Measurements from ENCODE around the gene RBFOX2. TPM values are rescaled to one million over a fixed set of nuclear protein-coding genes. Genes with fewer than 3 reads are reported as not detected.
"Not testable (repeated sequence)": the region's sequence is repeated elsewhere in the genome, so short reads cannot be mapped to it uniquely, and the experiment has no call there.

RBFOX2 gene
- total RNA-seq, 1 donor from 2014 or later: 70.0 TPM

- peak overlapping the region; percentile 60 for H3K27ac ChIP-seq
- TF ChIP-seq POLR2A (IDR thresholded peaks at IDR 0.05) (no peak), POLR2AphosphoS5 (IDR thresholded peaks at IDR 0.05; ENCODE audit: insufficient read depth in 1 of 2, low read depth in 1 of 2) (no peak), CTCF (IDR thresholded peaks at IDR 0.05) (no peak)
- intact Hi-C loops (cut with DNase I): no loop called here
- no peaks in the 10 kb centered on the region for H3K27me3 ChIP-seq
- DNase-seq (ENCODE audit: extremely low spot score in 2 of 2): no peak
- H3K36me3 ChIP-seq: no peaks in the 10 kb centered on the region
- H3K4me3 ChIP-seq: no peak overlapping the region
- no peaks in the 10 kb centered on the region for H3K9me3 ChIP-seq
- peaks cover 72% of the 10 kb centered on the region for H3K4me1 ChIP-seq
These were observed 6.9 kb downstream of the RBFOX2 start for GRCh38 chr22:36021606-36022153.

- H3K27me3 ChIP-seq; H3K27ac ChIP-seq; intact Hi-C loops (cut with DNase I); H3K9me3 ChIP-seq; H3K4me3 ChIP-seq; H3K36me3 ChIP-seq; DNase-seq (ENCODE audit: extremely low spot score in 2 of 2): not testable (repeated sequence)
- peaks cover 72% of the 10 kb centered on the region for H3K4me1 ChIP-seq
These were observed 7.8 kb downstream of the RBFOX2 start for GRCh38 chr22:36020865-36021264.

GRCh38 chr22:36017651-36018091 is 11.0 kb downstream of the RBFOX2 start:
- peaks cover 72% of the 10 kb centered on the region for H3K4me1 ChIP-seq
- H3K36me3 ChIP-seq: no peaks in the 10 kb centered on the region
- no peak overlapping the region for H3K27ac ChIP-seq

DNA sequence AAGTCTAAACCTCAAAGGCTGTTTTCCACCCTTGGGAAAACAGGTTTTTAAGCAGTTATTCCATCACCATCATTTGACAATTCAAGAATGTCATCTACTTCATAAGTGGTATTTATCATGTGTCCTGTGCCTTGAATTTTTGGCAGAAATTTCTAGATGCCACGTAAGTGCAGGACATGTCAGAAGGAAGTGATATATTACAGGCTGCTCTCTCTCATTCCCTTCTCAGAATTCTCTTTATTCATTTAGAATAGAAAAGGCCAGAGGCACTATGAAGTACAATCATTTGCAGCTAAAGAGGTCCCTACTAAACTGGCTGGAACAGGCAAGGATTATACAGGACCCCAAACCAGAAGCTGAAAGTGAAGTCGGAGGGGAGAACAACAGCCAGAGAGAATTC is 11.9 kb downstream of the RBFOX2 start:
- H3K36me3 ChIP-seq: no peaks in the 10 kb centered on the region
- no peak for TF ChIP-seq POLR2A (IDR thresholded peaks at IDR 0.05)
- no peak for TF ChIP-seq POLR2AphosphoS5 (IDR thresholded peaks at IDR 0.05; ENCODE audit: insufficient read depth in 1 of 2, low read depth in 1 of 2)
- no peak for TF ChIP-seq CTCF (IDR thresholded peaks at IDR 0.05)
- intact Hi-C loops (cut with DNase I): no loop called here

More at GRCh38 chr22:36017651-36018091, 11.0 kb downstream of the RBFOX2 start:
- Histone ChIP-seq H3K9me3 (no peaks in the 10 kb centered on the region), H3K4me3 (no peak overlapping the region), H3K27me3 (no peaks in the 10 kb centered on the region)
- intact Hi-C loops (cut with DNase I): no loop called here
- TF ChIP-seq POLR2A (IDR thresholded peaks at IDR 0.05) (no peak), CTCF (IDR thresholded peaks at IDR 0.05) (no peak), POLR2AphosphoS5 (IDR thresholded peaks at IDR 0.05; ENCODE audit: insufficient read depth in 1 of 2, low read depth in 1 of 2) (no peak)
- no peak for DNase-seq (ENCODE audit: extremely low spot score in 2 of 2)

DNA sequence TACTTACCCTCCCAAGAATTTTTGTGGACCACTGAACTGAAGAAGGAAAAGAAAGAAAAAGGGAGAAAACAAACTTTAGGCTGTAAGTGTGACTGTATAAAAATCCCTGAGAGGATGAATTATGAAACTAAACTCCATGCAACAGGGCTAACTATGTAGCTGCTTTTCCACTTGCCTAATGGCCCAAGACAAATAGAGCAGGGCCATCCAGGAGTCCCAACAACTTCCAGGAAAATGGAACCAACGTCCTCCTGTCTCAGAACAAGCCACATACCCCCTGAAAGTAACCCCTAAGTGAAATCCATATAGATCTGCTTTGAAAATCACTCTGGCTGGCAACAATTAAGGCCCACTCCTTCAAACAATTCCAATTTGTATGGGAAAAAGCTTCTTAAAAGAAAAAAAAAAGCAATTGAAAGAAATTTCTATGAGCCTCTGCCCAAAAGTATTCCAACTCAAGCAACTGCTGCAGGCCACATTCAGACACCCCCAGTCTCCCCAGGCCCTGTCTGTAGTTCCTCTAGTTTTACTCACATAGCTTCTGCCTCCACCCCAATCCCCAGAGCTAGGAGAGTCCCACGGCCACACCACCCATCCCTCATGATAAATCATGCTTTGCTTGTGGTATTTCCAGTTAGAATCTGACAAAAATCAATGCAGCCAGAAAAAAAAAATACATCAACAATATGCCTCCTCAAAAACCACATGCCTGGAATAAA is 12.7 kb downstream of the RBFOX2 start:
- TF ChIP-seq CTCF (IDR thresholded peaks at IDR 0.05) (no peak), POLR2AphosphoS5 (IDR thresholded peaks at IDR 0.05; ENCODE audit: insufficient read depth in 1 of 2, low read depth in 1 of 2) (no peak), POLR2A (IDR thresholded peaks at IDR 0.05) (no peak)
- DNase-seq (ENCODE audit: extremely low spot score in 2 of 2): no peak
- H3K4me1 ChIP-seq: peaks cover 70% of the 10 kb centered on the region
- no peak overlapping the region for H3K4me3 ChIP-seq
- H3K9me3 ChIP-seq: no peaks in the 10 kb centered on the region
- intact Hi-C loops (cut with DNase I): no loop called here
- no peaks in the 10 kb centered on the region for H3K27me3 ChIP-seq
- peak overlapping the region; percentile 7 for H3K27ac ChIP-seq
- no peaks in the 10 kb centered on the region for H3K36me3 ChIP-seq

More for the DNA sequence above, 11.9 kb downstream of the RBFOX2 start:
- no peaks in the 10 kb centered on the region for H3K9me3 ChIP-seq
- peaks cover 70% of the 10 kb centered on the region for H3K4me1 ChIP-seq
- H3K27me3 ChIP-seq: no peaks in the 10 kb centered on the region
- no peak for DNase-seq (ENCODE audit: extremely low spot score in 2 of 2)
- H3K4me3 ChIP-seq: no peak overlapping the region
- no peak overlapping the region for H3K27ac ChIP-seq
